Neuronal stem cell (in vitro differentiated cells): Measurements from ENCODE around the gene TBX1.
A peak's percentile ranks its signal among the peaks of the same experiment; 100 is the strongest.

Source experiments
- DNase-seq: peaks from one replicate; pipeline ENCODE4 v3.0.0-alpha.2; 2013; ENCODE audit warnings: low spot score
- H2AFZ ChIP-seq: one replicate; pipeline ENCODE4 v1.6.1; 2013; ENCODE audit warnings: mild to moderate bottlenecking, low read length, inconsistent platforms
- H2AK5ac ChIP-seq: 2 replicates; pipeline ENCODE4 v1.6.1; 2013; ENCODE audit warnings: low read depth, mild to moderate bottlenecking, inconsistent platforms, low read length, moderate library complexity, mixed read lengths
- H2BK120ac ChIP-seq: 2 replicates; pipeline ENCODE4 v1.6.1; 2013; ENCODE audit warnings: low read depth, mild to moderate bottlenecking, inconsistent platforms, low read length, moderate library complexity, mixed read lengths
- H2BK12ac ChIP-seq: one replicate; pipeline ENCODE4 v1.6.1; 2013; ENCODE audit warnings: low read length, inconsistent platforms
- H2BK15ac ChIP-seq: 2 replicates; pipeline ENCODE4 v1.6.1; 2013; ENCODE audit warnings: mild to moderate bottlenecking, low read length, inconsistent platforms, mixed read lengths
- H2BK5ac ChIP-seq: one replicate; pipeline ENCODE4 v1.6.1; 2013; ENCODE audit warnings: inconsistent platforms, mild to moderate bottlenecking, low read length, moderate library complexity
- H3K14ac ChIP-seq: one replicate; pipeline ENCODE4 v1.6.1; 2013; ENCODE audit warnings: low read length, inconsistent platforms
- H3K18ac ChIP-seq: 2 replicates; pipeline ENCODE4 v1.6.1; 2013; ENCODE audit warnings: low read length, inconsistent platforms
- H3K23ac ChIP-seq: 2 replicates; pipeline ENCODE4 v1.6.1; 2013; ENCODE audit warnings: low read depth, mild to moderate bottlenecking, mixed read lengths, low read length, inconsistent platforms; ENCODE audit not compliant: poor library complexity
- H3K27ac ChIP-seq: replicated peaks from 3 replicates; pipeline ENCODE4 v1.5.1; 2013; ENCODE audit warnings: low read length, inconsistent platforms
- H3K27me3 ChIP-seq, 3 experiments: 2 replicates each; pipeline ENCODE4 v1.6.1; 2013; ENCODE audit warnings: low read length in 3 of 3, mild to moderate bottlenecking in 2 of 3, inconsistent platforms in 1 of 3, low read depth in 1 of 3, mixed read lengths in 1 of 3, moderate library complexity in 1 of 3; ENCODE audit not compliant: control insufficient read depth in 3 of 3, insufficient read depth in 3 of 3
- H3K36me3 ChIP-seq, 2 donors: replicated peaks in 1 of 2; 2 replicates each; pipeline ENCODE4 v1.6.1; 2013; ENCODE audit warnings: low read length in 2 of 2; ENCODE audit not compliant: control insufficient read depth in 2 of 2, insufficient read depth in 2 of 2
- H3K4ac ChIP-seq: 2 replicates; pipeline ENCODE4 v1.6.1; 2013; ENCODE audit warnings: inconsistent platforms, mild to moderate bottlenecking, low read length, moderate library complexity
- H3K4me1 ChIP-seq, 2 donors: 1 replicate in 1 of 2; 2 replicates in 1 of 2; pipeline ENCODE4 v1.6.1; 2013; ENCODE audit warnings: low read length in 2 of 2, low read depth in 1 of 2; ENCODE audit not compliant: control insufficient read depth in 2 of 2, insufficient read depth in 1 of 2
- H3K4me2 ChIP-seq: one replicate; pipeline ENCODE4 v1.6.1; 2013; ENCODE audit warnings: mild to moderate bottlenecking, low read length, inconsistent platforms; ENCODE audit not compliant: insufficient read depth, poor library complexity, severe bottlenecking
- H3K4me3 ChIP-seq, 2 donors: 2 replicates each; pipeline ENCODE4 v1.5.1; 2013; ENCODE audit warnings: low read length in 2 of 2, mild to moderate bottlenecking in 2 of 2, inconsistent platforms in 1 of 2, moderate library complexity in 1 of 2
- H3K79me1 ChIP-seq: one replicate; pipeline ENCODE4 v1.6.1; 2013; ENCODE audit warnings: low read depth, mild to moderate bottlenecking, inconsistent platforms, low read length, moderate library complexity
- H3K9ac ChIP-seq: one replicate; pipeline ENCODE4 v1.6.1; 2013; ENCODE audit warnings: mild to moderate bottlenecking, low read depth, low read length, inconsistent platforms; ENCODE audit not compliant: poor library complexity
- H3K9me3 ChIP-seq, 2 donors: replicated peaks in 1 of 2; 2 replicates each; pipeline versions ENCODE3 to v1.6.1; 2013; ENCODE audit warnings: low read length in 2 of 2, mild to moderate bottlenecking in 2 of 2, inconsistent platforms in 1 of 2, low read depth in 1 of 2, mixed read lengths in 1 of 2, moderate library complexity in 1 of 2; ENCODE audit not compliant: control insufficient read depth in 2 of 2, insufficient read depth in 1 of 2
- H4K8ac ChIP-seq: one replicate; pipeline ENCODE4 v1.6.1; 2013; ENCODE audit warnings: low read depth, mild to moderate bottlenecking, inconsistent platforms, low read length, moderate library complexity
- H4K91ac ChIP-seq: one replicate; pipeline ENCODE4 v1.6.1; 2013; ENCODE audit warnings: low read length, low read depth, mild to moderate bottlenecking, inconsistent platforms; ENCODE audit not compliant: poor library complexity
- WGBS, 2 donors: extraction: QIAGEN DNeasy Blood & Tissue Kit; methylation state at CpG; one replicate each; pipeline ENCODE4 v1.1.7; 2013; ENCODE audit warnings: missing lambda C conversion rate in 2 of 2, mixed read lengths in 1 of 2; ENCODE audit not compliant: insufficient read length in 2 of 2, insufficient replicate concordance in 1 of 2; ENCODE audit errors: extremely low coverage in 2 of 2; 5-methylcytosine and 5-hydroxymethylcytosine counted together

Gene TBX1

DNA sequence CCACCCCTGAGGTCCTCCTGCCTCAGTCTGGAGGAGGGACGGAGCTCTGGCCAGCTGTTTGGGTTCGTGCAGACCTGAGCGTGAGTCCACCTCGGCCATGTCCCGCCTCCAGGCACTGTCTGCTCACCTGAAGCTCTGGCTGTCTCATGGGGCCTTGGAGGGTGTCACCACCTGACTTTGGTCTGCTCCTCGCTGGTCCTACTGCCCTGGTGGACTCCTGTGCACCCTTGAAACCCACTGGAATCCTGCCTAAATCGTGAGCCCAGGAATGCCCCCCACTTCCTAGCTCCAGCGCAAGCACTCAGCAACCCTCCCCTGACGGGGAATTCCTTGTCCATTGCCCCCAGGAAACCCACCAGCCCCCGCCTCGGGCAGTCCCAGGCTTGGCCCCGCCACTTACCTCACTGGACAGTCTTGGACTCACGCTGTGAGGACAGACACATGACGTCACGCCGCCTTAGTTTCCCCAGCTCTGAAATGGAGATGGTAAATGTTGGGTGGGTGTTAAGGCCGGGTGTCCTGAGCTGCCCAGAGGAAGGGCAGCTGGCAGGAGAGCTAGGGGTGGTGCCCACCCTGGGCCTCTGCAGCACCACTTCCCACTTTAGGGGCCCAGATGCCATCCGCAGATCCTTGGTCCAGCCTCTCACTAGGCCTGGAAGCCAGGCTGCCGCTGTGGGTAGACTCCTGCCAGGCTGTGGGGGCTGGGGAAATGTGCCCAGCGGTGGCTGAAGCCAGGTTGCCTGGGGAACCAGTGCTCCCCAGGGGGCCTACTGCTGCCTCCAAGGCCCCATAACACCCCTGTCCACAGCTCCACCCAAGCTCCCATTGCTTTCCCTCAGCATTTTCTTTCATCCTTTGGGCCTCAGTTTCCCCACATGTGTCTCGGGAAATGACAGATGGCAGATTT, 18.2 kb upstream of the TBX1 start:
- Histone ChIP-seq H2AFZ (no peak overlapping the region), H3K4ac (peak overlapping the region; percentile 53), H4K8ac (no peak overlapping the region), H2AK5ac (peak overlapping the region; percentile 92), H3K9ac (peak overlapping the region; percentile 77), H3K79me1 (peaks cover 10% of the 10 kb centered on the region), H3K14ac (peak overlapping the region; percentile 75), H2BK5ac (peak overlapping the region; percentile 53), H3K27ac (no peak overlapping the region), H3K9me3 (no peaks in the 10 kb centered on the region), H3K4me3 (no peak overlapping the region), H3K4me2 (no peak overlapping the region), H2BK120ac (no peak overlapping the region), H4K91ac (no peak overlapping the region), H3K27me3 (peaks cover 0 to 38% (median 1%) of the 10 kb centered on the region in 3 experiments), H3K23ac (peak overlapping the region; percentile 73), H3K18ac (peak overlapping the region; percentile 85), H2BK15ac (peak overlapping the region; percentile 67), H2BK12ac (peak overlapping the region; percentile 84), H3K36me3 (no peaks in the 10 kb centered on the region), H3K4me1 (peaks cover 18 to 25% of the 10 kb centered on the region in 2 donors)
- no peak for DNase-seq
- WGBS, 2 donors = no CpG with 5 or more reads among the region's 21 CpGs

DNA sequence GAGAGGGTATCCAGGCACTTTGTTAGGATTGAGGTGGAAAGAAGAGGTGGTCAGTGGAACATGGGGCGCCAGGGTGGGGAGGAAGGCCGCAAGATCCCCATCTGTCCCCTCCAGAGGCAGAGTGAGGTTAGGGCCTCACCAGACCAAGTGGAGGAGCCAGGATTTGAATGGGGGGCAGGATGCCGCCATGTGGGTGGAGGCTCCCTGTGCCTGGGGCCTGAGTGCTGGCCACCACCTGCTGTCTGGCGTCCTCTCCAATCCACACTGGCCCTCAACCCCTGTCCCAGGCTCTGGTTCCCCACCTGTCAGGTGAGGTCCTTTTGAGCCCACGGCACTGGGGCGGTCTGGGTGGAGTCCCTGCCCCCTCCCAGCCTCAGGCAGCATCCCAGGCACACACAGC, 17.5 kb upstream of the TBX1 start:
- Histone ChIP-seq H3K36me3 (no peaks in the 10 kb centered on the region), H2AK5ac (peak overlapping the region; percentile 92), H3K4me1 (peaks cover 13 to 18% of the 10 kb centered on the region in 2 donors), H3K9ac (no peak overlapping the region), H4K8ac (peak overlapping the region; percentile 43), H2BK5ac (no peak overlapping the region), H3K14ac (peak overlapping the region; percentile 38), H3K4ac (peak overlapping the region; percentile 53), H3K4me3 (no peak overlapping the region), H2BK120ac (no peak overlapping the region), H3K27ac (no peak overlapping the region), H3K23ac (peak overlapping the region; percentile 65), H2BK12ac (no peak overlapping the region), H3K9me3 (no peaks in the 10 kb centered on the region), H3K4me2 (no peak overlapping the region), H3K79me1 (peaks cover 12% of the 10 kb centered on the region), H3K18ac (peak overlapping the region; percentile 71), H4K91ac (no peak overlapping the region), H2AFZ (no peak overlapping the region), H3K27me3 (peaks cover 0 to 40% (median 1%) of the 10 kb centered on the region in 3 experiments), H2BK15ac (peak overlapping the region; percentile 81)
- no peak for DNase-seq
- WGBS, 2 donors = no CpG with 5 or more reads among the region's 6 CpGs

DNA sequence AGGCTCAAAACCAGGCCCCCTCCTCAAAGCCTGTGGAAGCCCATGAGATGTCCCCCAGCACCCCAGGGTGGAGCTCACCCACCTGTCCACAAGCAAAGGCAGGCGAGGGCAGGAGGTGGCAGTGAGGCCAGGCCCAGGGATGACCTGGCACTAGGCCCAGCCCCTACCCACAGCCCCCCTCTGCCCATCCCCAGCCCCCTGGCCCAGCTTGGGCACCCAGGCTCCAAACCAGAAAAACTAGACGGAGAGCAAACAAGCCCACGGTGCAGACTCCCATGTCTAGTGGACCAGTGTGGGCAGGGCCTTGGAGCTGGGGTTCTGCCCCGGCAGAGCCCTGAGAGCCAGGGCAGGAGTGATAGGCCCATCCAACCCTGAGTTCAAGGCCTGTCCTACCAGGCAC, 16.9 kb upstream of the TBX1 start:
- no peaks in the 10 kb centered on the region for H3K36me3 ChIP-seq
- no peaks in the 10 kb centered on the region for H3K9me3 ChIP-seq
- no peak overlapping the region for H3K4me2 ChIP-seq
- peak overlapping the region; percentile 53 for H2BK5ac ChIP-seq
- H2AK5ac ChIP-seq = peak overlapping the region; percentile 92
- peak overlapping the region; percentile 81 for H2BK120ac ChIP-seq
- no peak for DNase-seq
- no peak overlapping the region for H3K9ac ChIP-seq
- peaks cover 7 to 12% of the 10 kb centered on the region in 2 donors for H3K4me1 ChIP-seq
- peak overlapping the region; percentile 44 for H3K18ac ChIP-seq
- peaks cover 12% of the 10 kb centered on the region for H3K79me1 ChIP-seq
- no peak overlapping the region for H3K27ac ChIP-seq
- no peak overlapping the region for H4K91ac ChIP-seq
- H3K14ac ChIP-seq = no peak overlapping the region
- peak overlapping the region; percentile 37 for H2BK15ac ChIP-seq
- whole genome bisulfite sequencing, 2 donors = no CpG with 5 or more reads among the region's 4 CpGs
- H3K23ac ChIP-seq = peak overlapping the region; percentile 65
- H2AFZ ChIP-seq = no peak overlapping the region
- no peak overlapping the region for H3K4ac ChIP-seq
- H4K8ac ChIP-seq = no peak overlapping the region
- peak overlapping the region; percentile 22 for H2BK12ac ChIP-seq
- peaks cover 0 to 43% (median 1%) of the 10 kb centered on the region in 3 experiments for H3K27me3 ChIP-seq
- H3K4me3 ChIP-seq = peak overlapping the region in 1 of 2 donors; percentile 15

DNA sequence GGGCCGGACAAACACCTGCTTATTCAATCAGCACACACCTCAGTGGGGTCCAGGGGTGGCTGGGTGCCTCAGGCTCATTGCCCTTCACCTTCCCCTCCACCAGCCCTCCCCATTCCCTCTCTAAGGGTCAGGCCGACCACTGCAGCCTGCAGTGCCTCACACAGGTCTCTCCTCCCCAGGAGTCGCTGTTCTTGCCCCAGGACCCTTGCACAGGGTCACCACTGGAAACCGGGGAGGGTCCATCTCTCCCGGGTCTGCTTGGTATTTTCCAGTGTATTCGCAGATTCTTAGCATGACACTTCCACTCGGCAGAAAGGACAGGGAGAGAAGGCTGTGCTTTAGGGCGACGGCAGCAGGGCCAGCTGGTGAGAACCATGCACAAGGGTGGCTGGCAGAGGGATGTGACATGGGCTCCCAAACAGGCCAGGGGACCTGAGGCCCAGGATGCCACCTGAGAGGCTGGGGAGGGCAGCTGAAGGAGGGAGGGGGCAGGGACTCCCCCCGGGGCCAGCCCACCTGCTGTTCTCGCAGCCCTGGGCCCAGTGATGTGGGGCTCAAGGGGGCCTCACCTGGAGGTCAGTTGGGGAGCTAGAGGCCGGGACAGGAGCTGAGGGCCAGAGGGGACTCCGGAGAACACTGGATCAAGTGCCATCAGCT, 16.1 kb upstream of the TBX1 start:
- Histone ChIP-seq H3K27ac (no peak overlapping the region), H3K14ac (peak overlapping the region; percentile 21), H3K27me3 (peaks cover 0 to 51% (median 1%) of the 10 kb centered on the region in 3 experiments), H2BK15ac (peak overlapping the region; percentile 37), H3K9ac (no peak overlapping the region), H3K23ac (peak overlapping the region; percentile 43), H3K18ac (no peak overlapping the region), H2AK5ac (peak overlapping the region; percentile 30), H2BK12ac (no peak overlapping the region), H3K36me3 (no peaks in the 10 kb centered on the region), H2BK120ac (peak overlapping the region; percentile 81), H3K4me1 (peaks cover 9 to 17% of the 10 kb centered on the region in 2 donors), H3K4ac (no peak overlapping the region), H4K8ac (no peak overlapping the region), H2AFZ (no peak overlapping the region), H4K91ac (no peak overlapping the region), H3K4me3 (no peak overlapping the region), H3K9me3 (no peaks in the 10 kb centered on the region), H2BK5ac (peak overlapping the region; percentile 75), H3K4me2 (no peak overlapping the region), H3K79me1 (peaks cover 12% of the 10 kb centered on the region)
- WGBS, 2 donors = no CpG with 5 or more reads among the region's 13 CpGs
- DNase-seq = no peak
